ENCODE data around the gene UBE2O.

UBE2O gene

GRCh38 chr17:76485569-76485968, 32.6 kb upstream of the UBE2O start:
- DNase-seq (ENCODE audit: low read depth): no peak

GRCh38 chr17:76484228-76484725, 31.3 kb upstream of the UBE2O start:
- DNase-seq (ENCODE audit: low read depth): no peak

GRCh38 chr17:76481071-76481655, 28.2 kb upstream of the UBE2O start:
- DNase-seq (ENCODE audit: low read depth): no peak

- no peak for DNase-seq (ENCODE audit: low read depth)
Measured at GRCh38 chr17:76480632-76481031, 27.7 kb upstream of the UBE2O start.

- DNase-seq (ENCODE audit: low read depth): no peak
Measured at GRCh38 chr17:76479515-76480060, 26.6 kb upstream of the UBE2O start.

- DNase-seq (ENCODE audit: low read depth): no peak
Measured at GRCh38 chr17:76478730-76479514, 26.0 kb upstream of the UBE2O start.

- no peak for DNase-seq (ENCODE audit: low read depth)
Measured at GRCh38 chr17:76478097-76478496, 25.1 kb upstream of the UBE2O start.

- no peak for DNase-seq (ENCODE audit: low read depth)
Measured at GRCh38 chr17:76477576-76477975, 24.6 kb upstream of the UBE2O start.

- DNase-seq (ENCODE audit: low read depth): no peak
Measured at GRCh38 chr17:76476736-76477135, 23.8 kb upstream of the UBE2O start.

- no peak for DNase-seq (ENCODE audit: low read depth)
Measured at GRCh38 chr17:76475302-76475701, 22.4 kb upstream of the UBE2O start.

- DNase-seq (ENCODE audit: low read depth): no peak
Measured at GRCh38 chr17:76474894-76475293, 21.9 kb upstream of the UBE2O start.

- no peak for DNase-seq (ENCODE audit: low read depth)
Measured at GRCh38 chr17:76474238-76474637, 21.3 kb upstream of the UBE2O start.

- no peak for DNase-seq (ENCODE audit: low read depth)
Measured at GRCh38 chr17:76473541-76473985, 20.6 kb upstream of the UBE2O start.

- DNase-seq (ENCODE audit: low read depth): no peak
Measured at GRCh38 chr17:76472726-76473125, 19.8 kb upstream of the UBE2O start.

GRCh38 chr17:76472258-76472645, 19.3 kb upstream of the UBE2O start:
- DNase-seq (ENCODE audit: low read depth): no peak

- DNase-seq (ENCODE audit: low read depth): no peak
Measured at GRCh38 chr17:76471498-76472257, 18.7 kb upstream of the UBE2O start.

- DNase-seq (ENCODE audit: low read depth): no peak
Measured at GRCh38 chr17:76469991-76470739, 17.2 kb upstream of the UBE2O start.

- no peak for DNase-seq (ENCODE audit: low read depth)
Measured at GRCh38 chr17:76469076-76469990, 16.4 kb upstream of the UBE2O start.

GRCh38 chr17:76468634-76469010, 15.7 kb upstream of the UBE2O start:
- no peak for DNase-seq (ENCODE audit: low read depth)

GRCh38 chr17:76467809-76468633, 15.1 kb upstream of the UBE2O start:
- no peak for DNase-seq (ENCODE audit: low read depth)

Measured in T-helper 22 cell (primary cell).